CD14-positive monocyte (primary cell): ENCODE data around the gene SLCO3A1. TPM values are rescaled to one million over a fixed set of nuclear protein-coding genes. Genes with fewer than 3 reads are reported as not detected.

Source experiments
- DNase-seq, 3 donors: peaks; one replicate each; pipeline ENCODE4 v3.0.0-alpha.2; 2011 to 2022
- H2AFZ ChIP-seq: 2 replicates; pipeline ENCODE4 v1.6.0; 2012; ENCODE audit warnings: mild to moderate bottlenecking, low read depth, low read length, inconsistent platforms; ENCODE audit not compliant: insufficient read depth, poor library complexity, severe bottlenecking
- H3K27ac ChIP-seq, 2 donors: 1 replicate in 1 of 2; 2 replicates in 1 of 2; pipeline ENCODE4 v1.5.1; 2012 to 2013; ENCODE audit warnings: low read length in 2 of 2, control low read depth in 1 of 2, inconsistent platforms in 1 of 2, low read depth in 1 of 2, mild to moderate bottlenecking in 1 of 2
- H3K27me3 ChIP-seq, 2 donors: one replicate each; pipeline versions ENCODE4 v1.6.0 to v1.6.1; 2011 to 2013; ENCODE audit warnings: low read length in 2 of 2; ENCODE audit not compliant: control insufficient read depth in 2 of 2, insufficient read depth in 2 of 2
- H3K36me3 ChIP-seq, 2 donors: replicated peaks in 1 of 2; 1 replicate in 1 of 2; 2 replicates in 1 of 2; pipeline versions ENCODE4 v1.5.1 to v1.6.1; 2012 to 2013; ENCODE audit warnings: low read length in 2 of 2, control low read depth in 1 of 2, inconsistent platforms in 1 of 2, mild to moderate bottlenecking in 1 of 2; ENCODE audit not compliant: insufficient read depth in 2 of 2, control insufficient read depth in 1 of 2
- H3K4me1 ChIP-seq, 2 donors: 1 replicate in 1 of 2; 2 replicates in 1 of 2; pipeline versions ENCODE4 v1.5.1 to v1.6.1; 2012 to 2013; ENCODE audit warnings: low read length in 2 of 2, control low read depth in 1 of 2, inconsistent platforms in 1 of 2, mild to moderate bottlenecking in 1 of 2, moderate library complexity in 1 of 2; ENCODE audit not compliant: insufficient read depth in 2 of 2, control insufficient read depth in 1 of 2
- H3K4me2 ChIP-seq: replicated peaks from 2 replicates; pipeline ENCODE3; 2012; ENCODE audit warnings: low read length, moderate library complexity, mild to moderate bottlenecking; ENCODE audit not compliant: poor library complexity, severe bottlenecking; ENCODE audit errors: extremely low read depth
- H3K4me3 ChIP-seq, 3 experiments: fragments of 200-600 bp in 1 of 3; sonication (generic) in 1 of 3; replicated peaks in 1 of 3; 1 replicate in 2 of 3; 2 replicates in 1 of 3; pipeline ENCODE4 v1.5.1; 2011 to 2013; ENCODE audit warnings: low read length in 3 of 3, mild to moderate bottlenecking in 3 of 3, control low read depth in 2 of 3, low read depth in 2 of 3, inconsistent platforms in 1 of 3, moderate library complexity in 1 of 3
- H3K79me2 ChIP-seq: 2 replicates; pipeline ENCODE4 v1.6.0; 2012; ENCODE audit warnings: mild to moderate bottlenecking, control low read depth, inconsistent platforms, low read length, moderate library complexity; ENCODE audit not compliant: insufficient read depth
- H3K9ac ChIP-seq: 2 replicates; pipeline ENCODE4 v1.6.0; 2017; ENCODE audit warnings: low read length, mild to moderate bottlenecking; ENCODE audit not compliant: insufficient read depth, poor library complexity, severe bottlenecking
- H3K9me3 ChIP-seq, 2 donors: replicated peaks in 1 of 2; 1 replicate in 1 of 2; 2 replicates in 1 of 2; pipeline versions ENCODE4 v1.5.1 to v1.6.1; 2012 to 2013; ENCODE audit warnings: low read length in 2 of 2, control low read depth in 1 of 2; ENCODE audit not compliant: control insufficient read depth in 1 of 2, insufficient read depth in 1 of 2
- H4K20me1 ChIP-seq: 2 replicates; pipeline ENCODE4 v1.6.0; 2012; ENCODE audit warnings: mild to moderate bottlenecking, low read length, control low read depth, moderate library complexity; ENCODE audit not compliant: insufficient read depth
- H3K27ac Mint-ChIP-seq, 7 donors: one replicate each; pipeline ENCODE4 v1.8.0; 2020; ENCODE audit warnings: mild to moderate bottlenecking in 7 of 7, mixed read lengths in 7 of 7, moderate library complexity in 6 of 7, inconsistent platforms in 2 of 7
- H3K27me3 Mint-ChIP-seq, 3 donors: one replicate each; pipeline ENCODE4 v1.8.0; 2021 to 2022; ENCODE audit warnings: low read depth in 3 of 3, mild to moderate bottlenecking in 3 of 3, mixed read lengths in 3 of 3, moderate library complexity in 3 of 3, inconsistent platforms in 1 of 3
- H3K36me3 Mint-ChIP-seq, 2 donors: one replicate each; pipeline ENCODE4 v1.8.0; 2020; ENCODE audit warnings: mixed read lengths in 2 of 2, inconsistent platforms in 1 of 2, mild to moderate bottlenecking in 1 of 2
- H3K4me1 Mint-ChIP-seq: one replicate; pipeline ENCODE4 v1.8.0; 2020; ENCODE audit warnings: mild to moderate bottlenecking, mixed read lengths
- H3K4me3 Mint-ChIP-seq, 2 donors: one replicate each; pipeline ENCODE4 v1.8.0; 2020; ENCODE audit warnings: mild to moderate bottlenecking in 2 of 2, mixed read lengths in 2 of 2, moderate library complexity in 1 of 2
- H3K9me3 Mint-ChIP-seq, 7 donors: one replicate each; pipeline ENCODE4 v1.8.0; 2020 to 2022; ENCODE audit warnings: mixed read lengths in 7 of 7, mild to moderate bottlenecking in 6 of 7, moderate library complexity in 6 of 7, inconsistent platforms in 2 of 7
- WGBS: methylation state at CpG from one replicate; pipeline ENCODE4 v1.1.5; 2013; ENCODE audit warnings: missing lambda C conversion rate; ENCODE audit not compliant: insufficient coverage; 5-methylcytosine and 5-hydroxymethylcytosine counted together
- intact Hi-C, 2 donors: fragments of 100-400 bp; cut with micrococcal nuclease; formaldehyde crosslinking; loops; one replicate each; pipeline versions ENCODE4 v1.15.0 to v1.15.1; 2023
- polyA plus RNA-seq, 3 donors: library from polyadenylated mRNA; depleted of rRNA in 1 of 3; unstranded in 2 of 3; stranded (reverse) in 1 of 3; fragments of 300-500 nt in 2 of 3; fragments of >200 nt in 1 of 3; fragmentation: Illumina TruSeq in 2 of 3; gene quantifications; 1 replicate in 2 of 3; 2 replicates in 1 of 3; pipeline ENCODE4 v1.2.3, GENCODE V29; 2012 to 2021
- TF ChIP-seq, protein P1 (sequence below): fragments of 200-600 bp; IDR thresholded peaks from one replicate; pipeline ENCODE4 v1.8.0; 2022; ENCODE audit warnings: antibody characterized with exemption, mild to moderate bottlenecking

Gene SLCO3A1
- polyA plus RNA-seq, 3 donors = 53.7 to 76.2 (median 62.8) TPM

GRCh38 chr15:91924183-91924582 is 70.7 kb downstream of the SLCO3A1 start:
- TF ChIP-seq, protein P1, sequence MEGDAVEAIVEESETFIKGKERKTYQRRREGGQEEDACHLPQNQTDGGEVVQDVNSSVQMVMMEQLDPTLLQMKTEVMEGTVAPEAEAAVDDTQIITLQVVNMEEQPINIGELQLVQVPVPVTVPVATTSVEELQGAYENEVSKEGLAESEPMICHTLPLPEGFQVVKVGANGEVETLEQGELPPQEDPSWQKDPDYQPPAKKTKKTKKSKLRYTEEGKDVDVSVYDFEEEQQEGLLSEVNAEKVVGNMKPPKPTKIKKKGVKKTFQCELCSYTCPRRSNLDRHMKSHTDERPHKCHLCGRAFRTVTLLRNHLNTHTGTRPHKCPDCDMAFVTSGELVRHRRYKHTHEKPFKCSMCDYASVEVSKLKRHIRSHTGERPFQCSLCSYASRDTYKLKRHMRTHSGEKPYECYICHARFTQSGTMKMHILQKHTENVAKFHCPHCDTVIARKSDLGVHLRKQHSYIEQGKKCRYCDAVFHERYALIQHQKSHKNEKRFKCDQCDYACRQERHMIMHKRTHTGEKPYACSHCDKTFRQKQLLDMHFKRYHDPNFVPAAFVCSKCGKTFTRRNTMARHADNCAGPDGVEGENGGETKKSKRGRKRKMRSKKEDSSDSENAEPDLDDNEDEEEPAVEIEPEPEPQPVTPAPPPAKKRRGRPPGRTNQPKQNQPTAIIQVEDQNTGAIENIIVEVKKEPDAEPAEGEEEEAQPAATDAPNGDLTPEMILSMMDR = no peak
- Histone ChIP-seq H3K27ac (peak overlapping the region in 1 of 2 donors; percentile 35), H3K36me3 (peaks cover 0 to 2% of the 10 kb centered on the region in 2 donors), H3K9me3 (no peaks in the 10 kb centered on the region), H2AFZ (no peak overlapping the region), H3K79me2 (peaks cover 99% of the 10 kb centered on the region), H3K4me3 (no peak overlapping the region), H4K20me1 (peaks cover 43% of the 10 kb centered on the region), H3K4me2 (no peak overlapping the region), H3K27me3 (no peaks in the 10 kb centered on the region), H3K4me1 (peaks cover 33% of the 10 kb centered on the region in 2 donors), H3K9ac (no peak overlapping the region)
- no peak for DNase-seq
- Mint-ChIP-seq H3K9me3 (no peaks in the 10 kb centered on the region), H3K27ac (peak overlapping the region in 4 of 7 donors; percentile 58 to 80 (median 74)), H3K4me3 (no peak overlapping the region), H3K36me3 (peaks cover 10 to 28% of the 10 kb centered on the region in 2 donors), H3K4me1 (peaks cover 51% of the 10 kb centered on the region), H3K27me3 (no peaks in the 10 kb centered on the region)
- 95% methylated on average over 6 of the region's 7 CpGs for WGBS
- intact Hi-C loops = loop anchor here in 1 of 2 donors (5.0 kb wide), 1 partner anchor 72 kb away; the partner anchor contains the start of gene SLCO3A1

- Histone ChIP-seq H3K4me1 (peaks cover 36 to 37% of the 10 kb centered on the region in 2 donors), H3K4me3 (no peak overlapping the region), H3K36me3 (peaks cover 0 to under 1% of the 10 kb centered on the region in 2 donors), H3K4me2 (no peak overlapping the region), H2AFZ (no peak overlapping the region), H3K9me3 (no peaks in the 10 kb centered on the region), H3K79me2 (peaks cover 99% of the 10 kb centered on the region), H4K20me1 (peaks cover 48% of the 10 kb centered on the region), H3K9ac (no peak overlapping the region), H3K27me3 (no peaks in the 10 kb centered on the region), H3K27ac (peak overlapping the region in 1 of 2 donors; percentile 35)
- TF ChIP-seq, protein P1 = no peak
- intact Hi-C loops = loop anchor here in 1 of 2 donors (5.0 kb wide), 1 partner anchor 73 kb away; the partner anchor contains the start of gene SLCO3A1
- Mint-ChIP-seq H3K9me3 (no peaks in the 10 kb centered on the region), H3K36me3 (peaks cover 10 to 26% of the 10 kb centered on the region in 2 donors), H3K27me3 (no peaks in the 10 kb centered on the region), H3K4me3 (no peak overlapping the region), H3K27ac (peak overlapping the region in 5 of 7 donors; percentile 48 to 80 (median 71)), H3K4me1 (peaks cover 56% of the 10 kb centered on the region)
- WGBS = no CpG with 5 or more reads among the region's 4 CpGs
- DNase-seq = no peak
Measured at GRCh38 chr15:91924837-91925495, 71.5 kb downstream of the SLCO3A1 start.
